H9 (cell line): ENCODE results near the gene RPS29. TPM values are rescaled to one million over a fixed set of nuclear protein-coding genes. Genes with fewer than 3 reads are reported as not detected.

Experiments
- DNase-seq: peaks from one replicate; pipeline ENCODE4 v3.0.0-alpha.2; 2017
- H2AFZ ChIP-seq: one replicate; pipeline ENCODE4 v1.6.1; 2013; ENCODE audit warnings: mild to moderate bottlenecking, low read length, control low read depth, moderate library complexity
- H2AK5ac ChIP-seq: 2 replicates; pipeline ENCODE4 v1.6.1; 2013; ENCODE audit warnings: low read length, control low read depth, mixed read lengths; ENCODE audit not compliant: insufficient read length
- H2BK120ac ChIP-seq: one replicate; pipeline ENCODE4 v1.6.1; 2013; ENCODE audit warnings: low read depth, mild to moderate bottlenecking, low read length, control low read depth, inconsistent platforms; ENCODE audit not compliant: poor library complexity, severe bottlenecking
- H2BK12ac ChIP-seq: 2 replicates; pipeline ENCODE4 v1.6.1; 2013; ENCODE audit warnings: low read length, control low read depth, mixed read lengths, low read depth; ENCODE audit not compliant: insufficient read length
- H2BK15ac ChIP-seq: 2 replicates; pipeline ENCODE4 v1.6.1; 2013; ENCODE audit warnings: low read depth, low read length, control low read depth
- H2BK20ac ChIP-seq: one replicate; pipeline ENCODE4 v1.6.1; 2013; ENCODE audit warnings: low read depth, mild to moderate bottlenecking, low read length, control low read depth, inconsistent platforms; ENCODE audit not compliant: poor library complexity, severe bottlenecking
- H2BK5ac ChIP-seq: 2 replicates; pipeline ENCODE4 v1.6.1; 2013; ENCODE audit warnings: low read length, control low read depth, mixed read lengths; ENCODE audit not compliant: insufficient read length
- H3K14ac ChIP-seq: 2 replicates; pipeline ENCODE4 v1.6.1; 2013; ENCODE audit warnings: low read length, control low read depth; ENCODE audit not compliant: insufficient read depth
- H3K18ac ChIP-seq: 2 replicates; pipeline ENCODE4 v1.6.1; 2013; ENCODE audit warnings: low read depth, mild to moderate bottlenecking, mixed read lengths, low read length, control low read depth; ENCODE audit not compliant: insufficient read length
- H3K23ac ChIP-seq: 2 replicates; pipeline ENCODE4 v1.6.1; 2013; ENCODE audit warnings: low read length, control low read depth, mixed read lengths, low read depth; ENCODE audit not compliant: insufficient read length
- H3K23me2 ChIP-seq: 2 replicates; pipeline ENCODE4 v1.6.1; 2013; ENCODE audit warnings: low read depth, mild to moderate bottlenecking, mixed read lengths, low read length, control low read depth; ENCODE audit not compliant: insufficient read length, poor library complexity, severe bottlenecking
- H3K27ac ChIP-seq: 2 replicates; pipeline ENCODE4 v1.5.1; 2013; ENCODE audit warnings: low read length, control low read depth, mixed read lengths, low read depth; ENCODE audit not compliant: insufficient read length
- H3K27me3 ChIP-seq: 2 replicates; pipeline ENCODE4 v1.6.1; 2013; ENCODE audit warnings: low read length, control low read depth, inconsistent platforms; ENCODE audit not compliant: insufficient read depth
- H3K4ac ChIP-seq: 2 replicates; pipeline ENCODE4 v1.6.1; 2013; ENCODE audit warnings: low read depth, mild to moderate bottlenecking, control low read depth, inconsistent platforms, low read length, moderate library complexity
- H3K4me1 ChIP-seq: 2 replicates; pipeline ENCODE4 v1.6.1; 2013; ENCODE audit warnings: low read length, control low read depth, inconsistent platforms; ENCODE audit not compliant: insufficient read depth
- H3K4me2 ChIP-seq: 2 replicates; pipeline ENCODE4 v1.6.1; 2013; ENCODE audit warnings: low read length, control low read depth, mixed read lengths; ENCODE audit not compliant: insufficient read length, insufficient read depth
- H3K56ac ChIP-seq: 2 replicates; pipeline ENCODE4 v1.6.1; 2013; ENCODE audit warnings: low read depth, mild to moderate bottlenecking, mixed read lengths, low read length, control low read depth; ENCODE audit not compliant: insufficient read length
- H3K79me1 ChIP-seq: 2 replicates; pipeline ENCODE4 v1.6.1; 2013; ENCODE audit warnings: low read depth, mild to moderate bottlenecking, moderate library complexity, low read length, control low read depth, inconsistent platforms; ENCODE audit not compliant: insufficient read depth, poor library complexity, severe bottlenecking
- H3K79me2 ChIP-seq: 2 replicates; pipeline ENCODE4 v1.6.1; 2013; ENCODE audit warnings: low read length, control low read depth, inconsistent platforms; ENCODE audit not compliant: insufficient read depth
- H3K9ac ChIP-seq: 2 replicates; pipeline ENCODE4 v1.6.1; 2013; ENCODE audit warnings: low read length, control low read depth, mixed read lengths; ENCODE audit not compliant: insufficient read length; ENCODE audit errors: extremely low read depth
- H3K9me3 ChIP-seq: one replicate; pipeline ENCODE4 v1.6.1; 2013; ENCODE audit warnings: low read depth, low read length, inconsistent platforms; ENCODE audit not compliant: control insufficient read depth
- H3T11ph ChIP-seq: one replicate; pipeline ENCODE4 v1.6.1; 2013; ENCODE audit warnings: mild to moderate bottlenecking, low read length, control low read depth, inconsistent platforms
- H4K20me1 ChIP-seq: one replicate; pipeline ENCODE4 v1.6.1; 2013; ENCODE audit not compliant: control insufficient read depth, insufficient read length, insufficient read depth
- H4K5ac ChIP-seq: 2 replicates; pipeline ENCODE4 v1.6.1; 2013; ENCODE audit warnings: low read depth, mild to moderate bottlenecking, mixed read lengths, low read length, control low read depth; ENCODE audit not compliant: insufficient read length
- H4K8ac ChIP-seq: replicated peaks from 2 replicates; pipeline ENCODE4 v1.6.1; 2013; ENCODE audit warnings: low read length, control low read depth, mixed read lengths, low read depth; ENCODE audit not compliant: insufficient read length
- H4K91ac ChIP-seq: 2 replicates; pipeline ENCODE4 v1.6.1; 2013; ENCODE audit warnings: low read depth, mild to moderate bottlenecking, moderate library complexity, mixed read lengths, low read length, control low read depth; ENCODE audit not compliant: insufficient read length
- H3K27ac Mint-ChIP-seq, 3 experiments: 2 replicates in 2 of 3; 3 replicates in 1 of 3; pipeline ENCODE4 v1.8.0; 2020 to 2021; ENCODE audit warnings: mixed read lengths in 3 of 3, mild to moderate bottlenecking in 1 of 3, moderate library complexity in 1 of 3
- H3K27me3 Mint-ChIP-seq: 2 replicates; pipeline ENCODE4 v1.8.0; 2021; ENCODE audit warnings: low read depth, mild to moderate bottlenecking, moderate library complexity, mixed read lengths
- H3K36me3 Mint-ChIP-seq, 3 experiments: 2 replicates in 2 of 3; 3 replicates in 1 of 3; pipeline ENCODE4 v1.8.0; 2020 to 2021; ENCODE audit warnings: low read depth in 3 of 3, mixed read lengths in 3 of 3; ENCODE audit not compliant: insufficient read depth in 1 of 3
- H3K4me1 Mint-ChIP-seq, 2 experiments: 2 replicates each; pipeline ENCODE4 v1.8.0; 2020; ENCODE audit warnings: mixed read lengths in 2 of 2
- H3K4me3 Mint-ChIP-seq, 2 experiments: 2 replicates in 1 of 2; 3 replicates in 1 of 2; pipeline ENCODE4 v1.8.0; 2020 to 2021; ENCODE audit warnings: mild to moderate bottlenecking in 2 of 2, mixed read lengths in 2 of 2, moderate library complexity in 1 of 2
- H3K9me3 Mint-ChIP-seq, 2 experiments: 2 replicates in 1 of 2; 3 replicates in 1 of 2; pipeline ENCODE4 v1.8.0; 2020; ENCODE audit warnings: mild to moderate bottlenecking in 2 of 2, mixed read lengths in 2 of 2, moderate library complexity in 1 of 2
- WGBS: extraction: QIAGEN DNeasy Blood & Tissue Kit; methylation state at CpG from one replicate; pipeline ENCODE4 v1.1.7; 2013; ENCODE audit warnings: missing lambda C conversion rate, low lambda C conversion rate, mixed read lengths; ENCODE audit not compliant: insufficient read length; ENCODE audit errors: extremely low coverage; 5-methylcytosine and 5-hydroxymethylcytosine counted together
- total RNA-seq: library from RNA; stranded (reverse); gene quantifications from 2 replicates; pipeline ENCODE4 v1.2.1, GENCODE V29; 2021
- TF ChIP-seq, protein P1 (sequence below): fragments of 200-600 bp; sonication (generic); conservative IDR thresholded peaks from 3 replicates; pipeline ENCODE4 v1.8.0; 2021; ENCODE audit warnings: antibody characterized with exemption, mild to moderate bottlenecking

Gene RPS29
- total RNA-seq, 1 experiment from 2014 or later, result 1,963 TPM

- no peaks in the 10 kb centered on the region for H3K9me3 ChIP-seq
- H4K20me1 ChIP-seq, result no peaks in the 10 kb centered on the region
- peak overlapping the region; percentile 34 for H3K4me2 ChIP-seq
- peaks cover 6% of the 10 kb centered on the region; the same call in 1 of the 2 replicates for H3K4me1 ChIP-seq
- H3K27ac Mint-ChIP-seq, result peak overlapping the region in 2 of 3 experiments; percentile 4 to 23; a peak in 2 of 7 replicates
- no peak overlapping the region for H2BK20ac ChIP-seq
- H3K27me3 ChIP-seq, result no peaks in the 10 kb centered on the region
- no peaks in the 10 kb centered on the region; the same call in none of the 2 replicates for H3K27me3 Mint-ChIP-seq
- TF ChIP-seq, protein P1, sequence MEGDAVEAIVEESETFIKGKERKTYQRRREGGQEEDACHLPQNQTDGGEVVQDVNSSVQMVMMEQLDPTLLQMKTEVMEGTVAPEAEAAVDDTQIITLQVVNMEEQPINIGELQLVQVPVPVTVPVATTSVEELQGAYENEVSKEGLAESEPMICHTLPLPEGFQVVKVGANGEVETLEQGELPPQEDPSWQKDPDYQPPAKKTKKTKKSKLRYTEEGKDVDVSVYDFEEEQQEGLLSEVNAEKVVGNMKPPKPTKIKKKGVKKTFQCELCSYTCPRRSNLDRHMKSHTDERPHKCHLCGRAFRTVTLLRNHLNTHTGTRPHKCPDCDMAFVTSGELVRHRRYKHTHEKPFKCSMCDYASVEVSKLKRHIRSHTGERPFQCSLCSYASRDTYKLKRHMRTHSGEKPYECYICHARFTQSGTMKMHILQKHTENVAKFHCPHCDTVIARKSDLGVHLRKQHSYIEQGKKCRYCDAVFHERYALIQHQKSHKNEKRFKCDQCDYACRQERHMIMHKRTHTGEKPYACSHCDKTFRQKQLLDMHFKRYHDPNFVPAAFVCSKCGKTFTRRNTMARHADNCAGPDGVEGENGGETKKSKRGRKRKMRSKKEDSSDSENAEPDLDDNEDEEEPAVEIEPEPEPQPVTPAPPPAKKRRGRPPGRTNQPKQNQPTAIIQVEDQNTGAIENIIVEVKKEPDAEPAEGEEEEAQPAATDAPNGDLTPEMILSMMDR, result no peak
- peaks cover 15 to 16% of the 10 kb centered on the region in 2 experiments; a peak in 3 of 5 replicates for H3K9me3 Mint-ChIP-seq
- no peak overlapping the region for H2BK5ac ChIP-seq
- H3K23ac ChIP-seq, result no peak overlapping the region
- H3K14ac ChIP-seq, result 0 out of 2 replicates have a peak overlapping the region, but pooled peaks have one; percentile 12
- H3K56ac ChIP-seq, result no peak overlapping the region
- peak overlapping the region; percentile 51 for H2BK120ac ChIP-seq
- H2BK15ac ChIP-seq, result no peak overlapping the region
- no peak overlapping the region for H3T11ph ChIP-seq
- no peak overlapping the region for H4K91ac ChIP-seq
- H2AFZ ChIP-seq, result peak overlapping the region; percentile 78
- no peak overlapping the region for H3K18ac ChIP-seq
- no peak overlapping the region for H3K27ac ChIP-seq
- H3K36me3 Mint-ChIP-seq, result peaks cover 0 to 30% (median 13%) of the 10 kb centered on the region in 3 experiments; a peak in 5 of 7 replicates
- peak overlapping the region; percentile 65 for H2BK12ac ChIP-seq
- WGBS, result no CpG with 5 or more reads among the region's 4 CpGs
- no peak overlapping the region for H3K4ac ChIP-seq
- H3K23me2 ChIP-seq, result no peaks in the 10 kb centered on the region
- no peak overlapping the region for H3K9ac ChIP-seq
- peak overlapping the region in 1 of 2 experiments; percentile 7; a peak in 1 of 5 replicates for H3K4me3 Mint-ChIP-seq
- H4K8ac ChIP-seq, result no peak overlapping the region
- no peak overlapping the region for H4K5ac ChIP-seq
- no peaks in the 10 kb centered on the region for H3K79me2 ChIP-seq
- DNase-seq, result peak; percentile 54
- no peaks in the 10 kb centered on the region for H3K79me1 ChIP-seq
- H3K4me1 Mint-ChIP-seq, result peaks cover 42 to 53% of the 10 kb centered on the region in 2 experiments
- H2AK5ac ChIP-seq, result no peak overlapping the region
These were observed 36.3 kb downstream of the RPS29 start for GRCh38 chr14:49549881-49550280.
